Medulla oblongata (tissue), 1 donor: ENCODE measurements around the gene BTF3.
"Not testable (repeated sequence)": the region's sequence is repeated elsewhere in the genome, so short reads cannot be mapped to it uniquely, and the experiment has no call there.

ENCODE experiments used
- DNase-seq: peaks from one replicate; pipeline ENCODE4 v3.0.0-alpha.2; 2015; ENCODE audit errors: extremely low spot score

Gene BTF3

DNA sequence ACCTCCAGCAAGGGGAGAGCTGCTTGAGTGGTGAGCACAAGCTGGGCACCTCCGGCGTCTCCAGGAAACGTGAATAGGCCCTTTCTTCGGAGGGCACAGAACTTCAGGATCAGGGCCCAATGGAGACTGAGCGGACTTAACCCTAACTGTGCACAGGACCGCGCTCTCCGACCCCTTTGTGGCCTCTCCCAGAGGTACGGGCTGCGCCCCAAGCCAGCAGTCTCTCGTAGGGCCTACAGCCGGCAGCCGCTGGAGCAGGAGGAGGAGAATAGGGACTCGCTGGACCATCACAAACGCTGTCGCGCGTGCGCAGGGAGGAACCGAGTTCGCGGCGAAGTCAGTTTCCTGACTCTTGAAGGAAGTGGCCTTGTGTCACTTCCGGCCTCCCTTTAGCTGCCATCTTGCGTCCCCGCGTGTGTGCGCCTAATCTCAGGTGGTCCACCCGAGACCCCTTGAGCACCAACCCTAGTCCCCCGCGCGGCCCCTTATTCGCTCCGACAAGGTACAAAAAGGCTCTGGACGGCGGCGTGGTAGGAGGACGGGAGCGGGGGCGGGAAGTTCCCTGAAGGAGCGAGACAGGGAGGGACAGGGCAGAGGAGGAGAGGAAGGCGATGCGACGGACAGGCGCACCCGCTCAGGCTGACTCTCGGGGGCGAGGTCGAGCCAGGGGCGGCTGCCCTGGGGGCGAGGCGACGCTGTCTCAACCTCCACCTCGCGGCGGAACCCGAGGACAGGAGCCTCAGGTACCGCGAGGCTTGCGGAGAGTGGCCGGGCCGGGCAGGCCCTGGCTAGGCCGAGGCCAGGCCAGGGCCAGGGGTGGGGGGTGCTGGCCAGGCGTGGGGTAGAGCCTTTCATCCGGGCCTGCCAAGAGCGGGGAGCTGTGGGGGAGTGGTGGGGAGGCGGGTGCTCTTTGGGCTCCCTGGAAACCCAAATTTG, at the start of gene BTF3:
BTF3 (plus strand) TSS at position 386 of the 936 bp plus-strand sequence; CDS start at position 612, 226 bp downstream.
- peak; percentile 99 for DNase-seq

DNA sequence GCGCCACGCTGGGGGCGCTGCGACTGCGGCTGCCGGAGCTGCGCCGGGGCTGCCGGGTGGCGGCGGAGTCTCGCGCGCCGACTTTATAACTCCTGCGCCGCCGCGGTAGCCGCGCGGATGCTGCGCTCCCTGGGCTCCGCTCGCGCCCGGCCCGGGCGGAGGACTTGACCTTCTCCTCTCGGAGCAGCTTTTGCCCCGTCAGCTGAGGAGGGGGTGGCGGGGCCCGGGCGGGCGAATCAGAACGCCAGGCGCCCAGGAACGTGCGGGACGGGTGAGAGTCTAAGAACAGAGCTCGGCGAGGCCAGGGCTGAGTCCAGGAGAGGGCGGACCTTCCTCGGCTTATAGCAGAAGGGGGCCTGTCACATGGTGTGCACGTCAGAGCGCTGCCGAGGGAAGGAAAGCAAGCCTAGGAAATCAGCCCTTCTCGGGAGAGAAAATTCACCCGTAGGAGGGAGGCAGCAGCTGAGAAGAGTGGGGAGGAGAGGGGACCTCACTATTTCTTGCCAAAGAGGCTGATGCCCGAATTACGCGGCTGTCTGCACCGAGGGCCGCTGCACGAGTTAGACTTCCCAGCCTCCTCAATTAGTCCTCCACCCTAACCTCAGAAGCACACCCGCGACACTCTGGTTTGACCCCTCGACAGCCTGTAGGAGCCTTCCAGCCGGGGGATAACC, 49.6 kb upstream of the BTF3 start, which contains the start of gene FOXD1:
FOXD1 (minus strand) TSS at position 315 of the 674 bp plus-strand sequence. CDS start 415 bp downstream, outside the sequence.
- DNase-seq = peak; percentile 57

DNA sequence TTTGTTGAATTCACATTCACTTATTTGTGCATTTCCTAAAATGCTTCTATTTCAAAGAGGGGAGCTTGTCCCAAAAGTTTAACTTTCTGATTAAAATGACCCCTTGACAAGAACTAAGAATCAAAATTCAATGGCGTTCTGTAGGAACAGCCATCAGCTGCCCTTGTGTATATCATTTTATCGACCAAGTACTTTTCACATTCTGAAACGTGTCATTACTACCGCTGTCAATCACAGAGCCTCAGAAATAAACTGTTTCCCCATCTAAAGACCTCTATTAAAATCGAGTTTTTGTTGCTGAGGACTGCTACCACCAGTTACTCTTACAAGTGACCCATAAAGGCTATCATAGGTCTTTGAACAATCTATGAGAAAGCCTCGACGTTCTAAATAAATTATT, 48.1 kb upstream of the BTF3 start:
- no peak for DNase-seq

DNA sequence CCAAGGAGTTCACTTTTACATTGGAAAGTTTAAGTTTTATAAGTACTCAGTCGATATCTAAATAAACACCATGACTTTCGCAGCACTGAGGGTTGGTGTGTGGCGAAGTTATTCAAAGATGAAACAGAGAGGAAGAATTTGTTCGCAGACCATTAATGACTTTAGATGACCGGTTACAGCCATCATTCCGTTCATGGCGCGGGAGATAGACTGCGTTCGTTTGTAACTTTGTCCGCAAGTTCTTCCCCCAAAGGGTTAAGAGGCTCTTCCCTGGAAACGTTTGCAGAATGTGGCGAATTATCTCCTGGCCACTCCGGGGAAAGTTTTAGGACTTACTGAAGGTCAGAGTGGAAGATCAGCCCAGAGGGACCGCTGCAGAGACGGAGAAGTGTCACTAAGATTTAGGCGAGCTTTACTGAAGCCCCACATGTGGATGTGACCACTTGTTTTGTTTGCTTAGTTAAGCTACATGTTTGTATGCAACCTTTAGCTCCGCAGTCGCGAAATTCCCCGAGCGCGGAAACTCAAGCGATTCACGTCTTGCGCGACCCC, 47.5 kb upstream of the BTF3 start:
- DNase-seq = no peak

DNA sequence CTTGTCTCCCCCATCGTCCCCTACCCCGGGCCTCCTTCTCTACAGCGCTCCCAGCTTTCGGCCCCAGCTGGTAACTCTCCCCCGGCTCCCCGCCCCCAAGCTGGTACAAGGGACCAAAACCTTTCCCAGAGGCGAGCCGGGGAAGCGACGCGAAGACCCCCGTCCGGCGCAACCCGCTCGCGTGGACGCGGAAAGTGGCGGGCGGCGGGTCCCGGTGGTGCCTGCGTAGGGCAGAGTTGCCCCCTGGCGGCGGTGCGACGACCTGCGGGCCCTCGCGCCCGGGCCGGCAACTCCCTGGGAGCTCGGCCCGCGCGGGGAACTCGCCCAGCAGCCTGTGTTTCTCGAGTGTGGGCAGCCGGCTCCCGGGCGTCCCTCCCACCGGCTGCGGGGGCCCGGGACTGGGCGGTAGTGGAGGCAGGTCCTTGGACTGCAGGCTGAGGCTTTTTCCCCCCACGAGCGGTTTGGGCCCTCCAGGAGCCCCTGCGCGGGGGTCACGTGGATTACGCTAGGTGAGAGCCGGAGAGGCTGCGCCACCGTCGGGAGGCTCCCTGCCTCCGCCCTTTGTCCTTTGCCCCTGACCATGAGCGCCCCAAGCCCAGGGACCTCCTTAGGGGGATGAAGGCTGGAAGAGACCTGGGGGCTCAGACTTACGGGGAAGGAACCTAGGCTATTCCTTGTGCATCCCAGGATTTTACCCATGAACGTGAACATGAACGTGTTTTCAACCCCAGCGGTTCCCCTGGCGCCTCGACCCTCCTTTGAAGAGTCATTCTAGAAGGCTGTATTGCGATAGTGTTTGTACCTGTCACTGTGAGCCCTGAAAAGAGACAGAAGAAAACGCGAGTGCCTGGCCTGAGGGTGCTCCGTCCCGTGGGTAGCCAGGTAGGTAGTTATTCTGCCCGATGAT, 46.8 kb upstream of the BTF3 start:
- DNase-seq = peak; percentile 34

DNA sequence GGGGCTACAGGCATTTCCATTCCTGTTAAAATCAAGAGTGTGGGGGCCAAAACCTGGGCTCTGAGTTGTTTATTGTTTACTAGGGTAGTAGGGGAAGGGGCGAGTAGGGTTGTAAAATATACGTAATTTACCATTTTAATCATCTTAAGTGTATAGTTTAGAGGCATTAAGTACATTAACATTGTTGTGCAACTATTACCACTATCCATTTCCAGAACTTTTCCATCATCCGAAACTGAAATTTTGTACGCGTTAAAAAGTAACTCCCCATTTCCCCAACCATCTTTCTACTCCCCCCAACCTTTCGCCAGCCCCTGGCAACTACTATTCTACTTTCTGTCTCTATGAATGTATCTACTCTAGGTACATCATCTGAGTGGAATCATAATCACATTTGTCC, 46.0 kb upstream of the BTF3 start:
- DNase-seq = no peak

DNA sequence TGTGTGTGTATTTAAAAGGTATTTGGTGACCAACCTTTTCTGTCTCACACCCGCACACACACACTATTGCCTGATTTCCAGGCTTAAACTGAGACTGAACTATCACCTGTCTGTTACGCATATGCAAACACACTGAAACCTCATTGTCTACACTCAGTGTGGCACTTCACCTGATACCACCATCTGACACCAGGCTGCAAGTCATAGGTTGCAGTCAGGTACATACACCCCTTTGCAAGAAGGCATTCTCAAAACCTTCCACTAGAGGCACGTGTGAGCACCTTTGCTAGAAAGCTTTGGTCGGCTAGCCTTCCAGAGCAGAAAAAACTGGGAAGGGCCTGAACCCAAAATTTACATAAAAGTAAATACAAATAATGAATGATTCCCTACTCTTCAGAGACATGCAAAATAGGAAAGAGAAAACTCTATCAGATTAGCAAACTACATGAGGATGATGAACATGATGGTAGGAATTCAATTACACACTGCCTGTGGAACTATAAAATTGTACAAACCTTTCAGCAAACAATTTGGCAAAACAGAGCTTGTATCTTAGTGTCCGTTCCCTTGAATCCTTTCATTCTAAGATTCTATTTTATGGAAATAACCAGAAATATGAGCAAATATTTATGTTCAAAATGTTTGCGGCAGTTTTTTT, 43.7 kb upstream of the BTF3 start:
- peak; percentile 36 for DNase-seq

DNA sequence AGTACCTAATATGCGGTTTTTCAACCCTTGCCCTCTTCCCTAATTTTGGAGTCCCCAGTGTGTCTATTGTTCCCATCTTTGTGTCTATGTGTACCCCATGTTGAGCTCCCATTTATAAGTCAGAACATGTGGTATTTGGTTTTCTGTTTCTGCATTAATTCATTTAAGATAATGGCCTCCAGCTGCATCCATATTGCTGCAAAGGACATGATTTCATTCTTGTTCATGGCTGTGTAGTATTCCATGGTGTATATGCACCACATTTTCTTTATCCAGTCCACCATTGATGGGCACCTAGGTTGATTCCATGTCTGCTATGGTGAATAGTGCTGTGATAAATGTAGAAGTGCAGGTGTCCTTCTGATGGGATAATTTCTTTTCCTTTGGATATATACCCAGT, 41.8 kb upstream of the BTF3 start:
- DNase-seq = not testable (repeated sequence)

DNA sequence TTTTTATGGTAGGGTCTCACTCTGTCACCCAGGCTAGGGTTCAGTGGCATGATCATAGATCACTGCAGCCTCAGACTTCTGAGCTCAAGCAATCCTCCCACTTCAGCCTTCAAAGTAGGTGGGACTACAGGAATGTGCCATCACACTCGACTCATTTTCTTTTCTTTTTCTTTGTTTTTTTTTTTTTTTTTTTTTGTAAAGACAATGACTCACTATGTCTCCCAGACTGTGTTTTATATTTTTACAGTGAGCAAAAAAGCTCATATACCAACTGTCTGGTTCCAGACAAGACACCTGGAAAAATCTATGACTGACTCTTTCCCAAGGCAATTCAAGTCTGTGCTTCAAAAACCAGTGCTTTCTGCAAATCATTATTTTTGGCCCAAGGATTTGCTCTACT, 38.9 kb upstream of the BTF3 start:
- DNase-seq = no peak

DNA sequence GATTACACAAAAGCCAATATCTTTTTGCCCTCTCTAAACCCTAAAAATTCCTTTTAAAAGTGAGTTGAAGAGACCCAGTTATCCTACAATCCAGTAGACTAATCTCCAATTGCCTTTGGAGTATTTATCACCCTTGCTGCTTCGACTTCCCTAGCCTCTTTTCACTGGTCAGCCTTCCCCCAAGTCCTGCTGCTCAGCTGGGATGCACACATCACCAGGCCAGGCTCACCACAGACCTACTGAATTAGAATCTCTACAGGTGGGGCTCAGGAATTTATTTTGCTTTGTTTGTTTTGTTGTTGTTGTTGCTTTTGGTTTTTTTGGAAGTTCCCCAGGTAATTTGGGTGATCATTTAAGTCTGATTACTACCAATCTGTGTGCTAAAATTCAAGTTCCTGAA, 38.1 kb upstream of the BTF3 start:
- DNase-seq = no peak

DNA sequence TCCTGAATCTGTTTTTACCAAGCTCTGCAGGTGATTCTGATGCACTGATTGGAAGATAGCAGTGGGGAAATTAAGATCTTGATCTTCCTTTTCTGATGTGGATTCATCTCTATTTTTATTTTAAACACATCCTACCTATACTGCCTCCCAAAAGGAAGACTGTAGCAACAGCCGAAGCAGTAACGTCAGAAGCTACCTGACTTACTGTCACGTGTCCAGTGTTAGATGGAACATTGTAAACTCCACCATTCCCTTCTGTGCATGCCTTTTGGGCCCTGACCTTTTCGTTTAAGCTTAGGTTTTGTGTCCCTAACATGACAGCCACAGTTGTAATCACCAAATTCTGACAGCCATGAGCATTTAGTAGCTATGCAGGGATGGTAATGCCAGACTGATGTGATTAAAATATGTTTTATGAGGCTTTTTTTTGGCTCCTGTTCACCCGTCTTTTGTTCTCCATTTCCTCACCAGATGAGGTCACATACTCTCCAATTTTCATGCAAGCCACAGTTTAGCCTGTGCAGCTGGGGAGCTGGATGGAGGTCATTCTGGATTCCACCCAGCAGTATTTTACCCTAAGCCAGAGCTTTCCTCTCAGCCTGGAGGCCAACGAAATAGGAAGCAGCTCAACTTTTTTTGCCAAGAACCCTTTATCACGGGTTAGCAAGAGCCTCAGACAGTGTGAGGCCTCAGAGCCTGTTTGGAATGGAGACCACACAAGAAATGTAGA, 34.1 kb upstream of the BTF3 start:
- DNase-seq = peak; percentile 61

DNA sequence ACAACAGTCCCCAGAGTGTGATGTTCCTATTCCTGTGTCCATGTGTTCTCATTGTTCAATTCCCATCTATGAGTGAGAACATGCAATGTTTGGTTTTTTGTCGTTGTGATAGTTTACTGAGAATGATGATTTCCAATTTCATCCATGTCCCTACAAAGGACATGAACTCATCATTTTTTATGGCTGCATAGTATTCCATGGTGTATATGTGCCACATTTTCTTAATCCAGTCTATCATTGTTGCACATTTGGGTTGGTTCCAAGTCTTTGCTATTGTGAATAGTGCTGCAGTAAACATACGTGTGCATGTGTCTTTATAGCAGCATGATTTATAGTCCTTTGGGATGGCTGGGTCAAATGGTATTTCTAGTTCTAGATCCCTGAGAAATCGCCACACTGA, 29.6 kb upstream of the BTF3 start:
- DNase-seq = not testable (repeated sequence)

DNA sequence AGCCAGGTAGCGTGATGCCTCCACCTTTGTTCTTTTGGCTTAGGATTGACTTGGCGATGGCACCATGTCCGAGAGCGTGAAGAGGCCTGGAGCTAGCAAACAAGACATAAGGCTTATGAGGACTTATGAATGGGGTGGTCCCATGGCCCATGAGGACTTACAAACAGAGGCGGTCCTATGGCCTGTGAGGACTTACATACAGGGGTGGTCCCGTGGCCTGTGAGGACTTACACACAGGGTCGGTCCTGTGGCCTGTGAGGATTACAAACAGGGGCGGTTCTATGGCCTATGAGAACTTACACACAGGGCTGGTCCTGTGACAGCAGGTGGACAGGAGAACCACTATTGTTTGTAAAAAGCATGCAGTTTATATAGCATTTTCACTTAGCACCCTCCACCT, 28.4 kb upstream of the BTF3 start:
- DNase-seq = no peak

DNA sequence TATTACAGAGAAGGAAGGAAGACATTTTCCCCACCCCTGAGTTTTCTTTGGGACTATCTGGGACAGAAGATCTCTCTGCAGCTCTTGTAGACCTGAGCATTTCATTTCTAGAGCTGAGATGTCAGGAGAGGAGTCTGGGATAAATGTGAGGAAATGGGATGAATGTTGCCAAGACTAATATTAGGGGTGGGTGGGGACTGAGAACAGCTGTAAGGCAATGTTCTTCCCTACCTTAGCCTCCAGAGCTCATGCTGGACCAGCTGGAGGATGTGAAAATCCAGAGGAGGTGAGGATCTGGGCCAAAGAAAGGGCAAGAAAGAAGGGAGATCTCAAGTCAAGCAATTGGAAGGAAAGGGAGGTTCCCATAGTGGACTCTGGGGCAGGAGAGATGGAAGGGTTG, 26.6 kb upstream of the BTF3 start:
- no peak for DNase-seq

DNA sequence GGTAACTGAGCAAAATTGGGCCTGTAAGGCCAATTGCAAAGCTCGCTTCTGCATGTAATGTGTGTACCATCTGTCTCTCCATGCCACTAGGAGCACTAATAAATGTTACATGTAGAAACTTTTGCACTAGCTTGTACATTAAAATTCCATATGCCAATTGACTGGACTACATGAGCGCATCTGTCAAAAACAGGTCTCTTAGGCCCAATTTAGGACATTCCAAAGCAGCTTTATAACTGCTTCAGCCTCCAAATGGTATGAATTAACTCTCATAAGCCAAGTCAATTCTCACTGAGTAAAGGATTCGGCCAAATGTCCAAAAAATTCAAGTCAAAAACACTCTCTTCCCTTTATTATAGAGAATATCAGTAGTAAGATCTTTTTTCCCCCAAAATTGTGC, 26.1 kb upstream of the BTF3 start:
- no peak for DNase-seq

DNA sequence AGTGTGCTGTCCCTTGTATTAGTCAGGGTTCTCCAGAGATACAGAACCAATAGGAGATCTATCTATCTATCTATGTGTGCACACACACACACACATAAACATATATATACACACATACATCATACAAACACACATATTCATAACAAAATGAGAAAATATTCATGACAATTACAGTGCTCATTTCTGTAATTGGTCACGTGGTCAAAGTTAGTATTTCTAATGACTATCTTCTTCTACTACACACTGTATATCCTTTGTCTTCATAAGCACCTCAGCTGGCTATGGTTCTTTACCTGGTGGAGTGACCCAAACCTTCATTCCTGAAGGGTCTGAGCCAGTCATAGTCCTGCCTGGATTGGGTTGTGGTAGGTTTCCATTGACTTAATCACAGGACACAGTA, 17.7 kb upstream of the BTF3 start:
- no peak for DNase-seq

DNA sequence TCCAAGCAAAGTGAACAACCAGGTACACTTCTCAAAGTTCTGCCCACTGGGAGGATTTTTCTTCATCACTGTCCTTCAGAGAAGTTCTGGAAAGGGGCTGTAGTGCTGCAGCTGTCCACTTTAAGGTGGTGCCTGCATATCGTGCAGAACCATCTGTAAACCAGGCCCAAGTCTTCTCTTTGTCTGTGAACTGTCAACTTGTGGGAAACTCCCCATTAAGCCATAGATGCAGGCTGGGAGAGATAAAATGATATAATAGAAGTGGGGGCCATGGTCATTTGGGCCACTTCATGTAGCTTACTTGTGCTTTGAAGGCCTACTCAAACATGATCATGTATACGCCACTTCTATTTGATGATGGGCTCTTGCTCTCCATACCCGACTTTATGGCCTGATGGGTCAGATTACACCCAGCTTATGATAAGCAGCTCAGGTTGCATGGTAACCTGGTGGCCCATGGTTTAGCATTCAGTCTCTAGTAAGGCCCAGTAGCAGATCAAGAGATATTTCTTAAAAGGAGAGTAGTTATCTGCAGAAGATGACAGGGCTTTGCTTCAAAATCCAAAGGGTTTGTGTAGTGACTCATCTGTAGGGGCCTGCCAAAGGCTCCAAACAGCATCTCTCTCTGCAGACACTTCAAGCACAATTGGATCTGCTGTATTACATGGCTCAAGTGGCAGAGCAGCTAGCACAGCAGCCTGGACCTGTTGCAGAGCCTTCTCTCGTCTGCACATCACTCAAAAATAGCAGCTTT, 15.7 kb upstream of the BTF3 start:
- no peak for DNase-seq

DNA sequence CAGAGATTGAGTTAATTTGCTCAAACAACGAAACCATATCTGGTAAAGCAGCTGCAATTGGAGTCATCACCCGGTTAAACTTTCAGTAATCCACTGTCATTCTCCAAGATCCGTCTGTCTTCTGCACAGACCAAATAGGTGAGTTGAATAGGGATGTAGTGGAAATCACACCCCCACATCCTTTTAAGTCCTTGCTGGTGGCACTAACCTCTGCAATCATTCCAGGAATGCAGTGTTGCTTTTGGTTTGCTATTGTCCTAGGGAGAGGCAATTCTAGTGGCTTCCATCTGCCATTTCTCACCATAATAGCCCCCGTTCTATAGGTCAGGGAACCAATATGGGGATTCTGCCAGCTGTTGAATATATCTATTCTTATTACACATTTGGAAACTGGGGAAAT, 14.6 kb upstream of the BTF3 start:
- no peak for DNase-seq

DNA sequence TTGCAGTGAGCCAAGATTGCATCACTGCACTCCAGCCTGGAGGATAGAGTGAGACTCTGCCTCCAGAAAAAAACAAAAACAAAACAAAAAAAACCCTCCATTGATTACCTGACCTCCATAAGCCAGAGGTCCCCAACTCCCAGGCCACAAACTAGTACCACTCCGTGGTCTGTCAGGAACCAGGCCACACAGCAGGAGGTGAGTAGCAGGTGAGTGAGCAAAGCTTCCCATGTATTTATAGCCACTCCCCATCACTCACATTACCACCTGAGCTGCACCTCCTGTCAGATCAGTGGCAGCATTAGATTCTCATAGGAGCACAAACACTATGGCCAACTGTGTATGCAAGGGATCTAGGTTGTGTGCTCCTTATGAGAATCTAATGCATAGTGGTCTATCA, 13.7 kb upstream of the BTF3 start:
- no peak for DNase-seq

DNA sequence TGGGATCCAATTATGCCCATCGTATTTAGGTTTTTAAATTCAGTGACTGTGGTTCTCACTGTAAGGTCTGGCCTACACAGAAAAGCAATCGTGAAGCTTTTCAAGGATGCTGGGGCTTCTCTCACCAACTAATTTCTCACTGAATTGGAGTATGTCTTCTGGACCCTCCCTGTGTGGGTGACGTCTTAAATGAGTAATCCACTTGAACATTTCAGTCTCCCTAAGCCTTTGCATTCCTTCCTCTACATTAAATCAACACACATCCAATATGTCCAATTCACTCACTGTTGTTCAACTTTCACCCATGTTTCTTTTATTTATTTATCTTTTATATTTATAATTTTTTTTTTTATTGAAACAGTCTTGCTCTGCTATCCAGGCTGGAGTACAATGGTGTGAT, 12.5 kb upstream of the BTF3 start:
- no peak for DNase-seq
